ENCODE data around the gene NUP98.

The NUP98 gene

GRCh38 chr11:3799873-3800272 lies 2.5 kb upstream of the NUP98 start:
- ATAC-seq (ENCODE audit: insufficient read depth, low read depth) (no peak), DNase-seq (no peak)
- no peak overlapping the region for H3K27ac ChIP-seq (ENCODE audit: low read length)
- peaks cover 11% of the 10 kb centered on the region for H3K36me3 ChIP-seq (ENCODE audit: insufficient read depth, low read length)
- TF ChIP-seq CTCF (IDR thresholded peaks at IDR 0.05; ENCODE audit: borderline replicate concordance, extremely low read depth, low read length, poor library complexity, severe bottlenecking) (no peak), EZH2 (IDR thresholded peaks at IDR 0.05; ENCODE audit: borderline replicate concordance, low read depth, low read length, severe bottlenecking) (no peak)
- no peak overlapping the region for H2AFZ ChIP-seq (ENCODE audit: low read depth, low read length)
- H4K20me1 ChIP-seq (ENCODE audit: insufficient read depth, low read length): peaks cover 21% of the 10 kb centered on the region
- no peak overlapping the region for H3K4me2 ChIP-seq (ENCODE audit: insufficient read depth, low read length)
- H3K4me1 ChIP-seq (ENCODE audit: insufficient read depth, low read length): peaks cover 38% of the 10 kb centered on the region
- no peak overlapping the region for H3K9ac ChIP-seq (ENCODE audit: low read depth, low read length)
- H3K79me2 ChIP-seq (ENCODE audit: insufficient read depth, low read length): peaks cover 39% of the 10 kb centered on the region
- H3K9me3 ChIP-seq (ENCODE audit: insufficient read depth, low read length, severe bottlenecking): no peaks in the 10 kb centered on the region
- H3K4me3 ChIP-seq (ENCODE audit: low read depth in 1 of 2, low read length in 2 of 2): no peak overlapping the region
- no peaks in the 10 kb centered on the region for H3K27me3 ChIP-seq (ENCODE audit: insufficient read depth, low read length, poor library complexity)

GRCh38 chr11:3799143-3799542 lies 1.8 kb upstream of the NUP98 start:
- no peak for DNase-seq
- peak overlapping the region in 1 of 2 experiments; percentile 66; a peak in 1 of 4 replicates for H3K4me3 ChIP-seq (ENCODE audit: low read depth in 1 of 2, low read length in 2 of 2)
- peaks cover 46% of the 10 kb centered on the region for H3K79me2 ChIP-seq (ENCODE audit: insufficient read depth, low read length)
- no peak overlapping the region for H3K27ac ChIP-seq (ENCODE audit: low read length)
- no peaks in the 10 kb centered on the region for H3K9me3 ChIP-seq (ENCODE audit: insufficient read depth, low read length, severe bottlenecking)
- H3K36me3 ChIP-seq (ENCODE audit: insufficient read depth, low read length): peaks cover 18% of the 10 kb centered on the region
- peaks cover 44% of the 10 kb centered on the region for H3K4me1 ChIP-seq (ENCODE audit: insufficient read depth, low read length)
- no peak overlapping the region for H2AFZ ChIP-seq (ENCODE audit: low read depth, low read length)
- no peaks in the 10 kb centered on the region for H3K27me3 ChIP-seq (ENCODE audit: insufficient read depth, low read length, poor library complexity)
- H3K9ac ChIP-seq (ENCODE audit: low read depth, low read length): no peak overlapping the region
- ATAC-seq (ENCODE audit: insufficient read depth, low read depth): no peak
- TF ChIP-seq EZH2 (IDR thresholded peaks at IDR 0.05; ENCODE audit: borderline replicate concordance, low read depth, low read length, severe bottlenecking): no peak
- no peak for TF ChIP-seq CTCF (IDR thresholded peaks at IDR 0.05; ENCODE audit: borderline replicate concordance, extremely low read depth, low read length, poor library complexity, severe bottlenecking)
- peaks cover 28% of the 10 kb centered on the region for H4K20me1 ChIP-seq (ENCODE audit: insufficient read depth, low read length)
- peak overlapping the region; percentile 72 for H3K4me2 ChIP-seq (ENCODE audit: insufficient read depth, low read length)

GRCh38 chr11:3796801-3797328 lies 489 bp downstream of the NUP98 start:
- H4K20me1 ChIP-seq (ENCODE audit: insufficient read depth, low read length): peaks cover 44% of the 10 kb centered on the region
- peak overlapping the region; percentile 57 for H2AFZ ChIP-seq (ENCODE audit: low read depth, low read length)
- no peaks in the 10 kb centered on the region for H3K27me3 ChIP-seq (ENCODE audit: insufficient read depth, low read length, poor library complexity)
- H3K4me2 ChIP-seq (ENCODE audit: insufficient read depth, low read length): peak overlapping the region; percentile 84
- H3K4me1 ChIP-seq (ENCODE audit: insufficient read depth, low read length): peaks cover 46% of the 10 kb centered on the region
- peak overlapping the region; percentile 66 to 88 for H3K4me3 ChIP-seq (ENCODE audit: low read depth in 1 of 2, low read length in 2 of 2)
- DNase-seq: no peak
- peak; percentile 46 for ATAC-seq (ENCODE audit: insufficient read depth, low read depth)
- no peak for TF ChIP-seq CTCF (IDR thresholded peaks at IDR 0.05; ENCODE audit: borderline replicate concordance, extremely low read depth, low read length, poor library complexity, severe bottlenecking)
- TF ChIP-seq EZH2 (IDR thresholded peaks at IDR 0.05; ENCODE audit: borderline replicate concordance, low read depth, low read length, severe bottlenecking): no peak
- peak overlapping the region; percentile 93 for H3K9ac ChIP-seq (ENCODE audit: low read depth, low read length)
- no peaks in the 10 kb centered on the region for H3K9me3 ChIP-seq (ENCODE audit: insufficient read depth, low read length, severe bottlenecking)
- H3K79me2 ChIP-seq (ENCODE audit: insufficient read depth, low read length): peaks cover 69% of the 10 kb centered on the region
- H3K36me3 ChIP-seq (ENCODE audit: insufficient read depth, low read length): peaks cover 39% of the 10 kb centered on the region
- peak overlapping the region; percentile 88 for H3K27ac ChIP-seq (ENCODE audit: low read length)

All from DND-41 (cell line).